ENCODE measurements around the gene LRP1B. TPM values are rescaled to one million over a fixed set of nuclear protein-coding genes. Genes with fewer than 3 reads are reported as not detected.

Gene LRP1B
- polyA plus RNA-seq, 1 donor from 2014 or later: 12.7 TPM

DNA sequence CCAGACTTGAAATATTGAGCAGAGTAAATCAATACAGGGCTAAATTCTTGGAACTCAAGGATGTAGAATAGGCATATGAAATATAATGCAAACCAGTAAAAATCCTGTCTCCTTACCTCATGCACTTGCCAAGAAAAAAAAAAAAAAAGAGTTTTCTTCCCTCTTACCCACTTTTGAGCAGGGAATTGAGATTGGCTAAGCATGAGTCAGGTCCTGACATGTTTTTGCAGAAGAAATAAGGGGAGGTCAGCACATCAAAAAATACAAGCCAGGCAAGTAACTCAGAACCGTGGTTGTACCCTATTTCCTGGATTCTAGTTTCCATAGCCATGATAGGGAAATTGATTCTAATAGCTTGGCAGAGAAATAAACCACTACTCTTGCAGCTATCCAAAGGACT is 1526.7 kb downstream of the LRP1B start:
- no peaks in the 10 kb centered on the region for H3F3A ChIP-seq (ENCODE audit: insufficient read depth, low read length, poor library complexity, severe bottlenecking)
- no peaks in the 10 kb centered on the region for H3K79me2 ChIP-seq (replicated peaks; ENCODE audit: insufficient read depth, low read length)
- H2AFZ ChIP-seq (ENCODE audit: low read depth, low read length): no peak overlapping the region

GRCh38 chr2:140603416-140603815 is 1527.4 kb downstream of the LRP1B start:
- Histone ChIP-seq H3K4me2 (ENCODE audit: low read length) (no peak overlapping the region), H3K79me2 (replicated peaks; ENCODE audit: insufficient read depth, low read length) (no peaks in the 10 kb centered on the region), H4K20me1 (ENCODE audit: insufficient read depth) (no peaks in the 10 kb centered on the region), H3F3A (ENCODE audit: insufficient read depth, low read length, poor library complexity, severe bottlenecking) (no peaks in the 10 kb centered on the region), H3K9ac (ENCODE audit: low read length) (no peak overlapping the region), H2AFZ (ENCODE audit: low read depth, low read length) (no peak overlapping the region), H3K4me3 (ENCODE audit: low read length) (no peak overlapping the region), H3K9me2 (ENCODE audit: insufficient read depth, low read length) (no peaks in the 10 kb centered on the region), H3K36me3 (ENCODE audit: insufficient read depth, low read length) (no peaks in the 10 kb centered on the region), H3K27ac (ENCODE audit: low read length) (no peak overlapping the region), H3K9me3 (ENCODE audit: low read length) (no peaks in the 10 kb centered on the region), H3K27me3 (ENCODE audit: insufficient read depth, low read depth, low read length) (no peaks in the 10 kb centered on the region)
- TF ChIP-seq SMC3 (conservative IDR thresholded peaks at IDR 0.05; ENCODE audit: poor library complexity): no peak
- TF ChIP-seq CTCF (IDR thresholded peaks at IDR 0.05; ENCODE audit: poor library complexity, severe bottlenecking): no peak
- no peak for TF ChIP-seq EZH2 (IDR thresholded peaks at IDR 0.05; ENCODE audit: borderline replicate concordance, insufficient read depth, low read length, poor library complexity, severe bottlenecking)
- TF ChIP-seq, protein P1, sequence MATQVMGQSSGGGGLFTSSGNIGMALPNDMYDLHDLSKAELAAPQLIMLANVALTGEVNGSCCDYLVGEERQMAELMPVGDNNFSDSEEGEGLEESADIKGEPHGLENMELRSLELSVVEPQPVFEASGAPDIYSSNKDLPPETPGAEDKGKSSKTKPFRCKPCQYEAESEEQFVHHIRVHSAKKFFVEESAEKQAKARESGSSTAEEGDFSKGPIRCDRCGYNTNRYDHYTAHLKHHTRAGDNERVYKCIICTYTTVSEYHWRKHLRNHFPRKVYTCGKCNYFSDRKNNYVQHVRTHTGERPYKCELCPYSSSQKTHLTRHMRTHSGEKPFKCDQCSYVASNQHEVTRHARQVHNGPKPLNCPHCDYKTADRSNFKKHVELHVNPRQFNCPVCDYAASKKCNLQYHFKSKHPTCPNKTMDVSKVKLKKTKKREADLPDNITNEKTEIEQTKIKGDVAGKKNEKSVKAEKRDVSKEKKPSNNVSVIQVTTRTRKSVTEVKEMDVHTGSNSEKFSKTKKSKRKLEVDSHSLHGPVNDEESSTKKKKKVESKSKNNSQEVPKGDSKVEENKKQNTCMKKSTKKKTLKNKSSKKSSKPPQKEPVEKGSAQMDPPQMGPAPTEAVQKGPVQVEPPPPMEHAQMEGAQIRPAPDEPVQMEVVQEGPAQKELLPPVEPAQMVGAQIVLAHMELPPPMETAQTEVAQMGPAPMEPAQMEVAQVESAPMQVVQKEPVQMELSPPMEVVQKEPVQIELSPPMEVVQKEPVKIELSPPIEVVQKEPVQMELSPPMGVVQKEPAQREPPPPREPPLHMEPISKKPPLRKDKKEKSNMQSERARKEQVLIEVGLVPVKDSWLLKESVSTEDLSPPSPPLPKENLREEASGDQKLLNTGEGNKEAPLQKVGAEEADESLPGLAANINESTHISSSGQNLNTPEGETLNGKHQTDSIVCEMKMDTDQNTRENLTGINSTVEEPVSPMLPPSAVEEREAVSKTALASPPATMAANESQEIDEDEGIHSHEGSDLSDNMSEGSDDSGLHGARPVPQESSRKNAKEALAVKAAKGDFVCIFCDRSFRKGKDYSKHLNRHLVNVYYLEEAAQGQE (IDR thresholded peaks at IDR 0.05; ENCODE audit: borderline replicate concordance): no peak
- TF ChIP-seq EP300 (conservative IDR thresholded peaks at IDR 0.05; ENCODE audit: poor library complexity, severe bottlenecking): no peak
- TF ChIP-seq RAD21 (conservative IDR thresholded peaks at IDR 0.05): no peak
- TF ChIP-seq TAF1 (IDR thresholded peaks at IDR 0.05; ENCODE audit: low read depth): no peak
- TF ChIP-seq POLR2AphosphoS5 (IDR thresholded peaks at IDR 0.05): no peak
- TF ChIP-seq MXI1 (conservative IDR thresholded peaks at IDR 0.05; ENCODE audit: poor library complexity, severe bottlenecking): no peak

More for the DNA sequence above, 1526.7 kb downstream of the LRP1B start:
- H4K20me1 ChIP-seq (ENCODE audit: insufficient read depth): no peaks in the 10 kb centered on the region
- no peak overlapping the region for H3K4me2 ChIP-seq (ENCODE audit: low read length)
- H3K9ac ChIP-seq (ENCODE audit: low read length): no peak overlapping the region
- H3K4me3 ChIP-seq (ENCODE audit: low read length): no peak overlapping the region
- H3K36me3 ChIP-seq (ENCODE audit: insufficient read depth, low read length): no peaks in the 10 kb centered on the region
- no peaks in the 10 kb centered on the region for H3K27me3 ChIP-seq (ENCODE audit: insufficient read depth, low read depth, low read length)
- TF ChIP-seq POLR2AphosphoS5 (IDR thresholded peaks at IDR 0.05) (no peak), RAD21 (conservative IDR thresholded peaks at IDR 0.05) (no peak), EZH2 (IDR thresholded peaks at IDR 0.05; ENCODE audit: borderline replicate concordance, insufficient read depth, low read length, poor library complexity, severe bottlenecking) (no peak), SMC3 (conservative IDR thresholded peaks at IDR 0.05; ENCODE audit: poor library complexity) (no peak), CTCF (IDR thresholded peaks at IDR 0.05; ENCODE audit: poor library complexity, severe bottlenecking) (no peak), TAF1 (IDR thresholded peaks at IDR 0.05; ENCODE audit: low read depth) (no peak), EP300 (conservative IDR thresholded peaks at IDR 0.05; ENCODE audit: poor library complexity, severe bottlenecking) (no peak), MXI1 (conservative IDR thresholded peaks at IDR 0.05; ENCODE audit: poor library complexity, severe bottlenecking) (no peak)
- TF ChIP-seq, protein P1 (IDR thresholded peaks at IDR 0.05; ENCODE audit: borderline replicate concordance): no peak
- no peak overlapping the region for H3K27ac ChIP-seq (ENCODE audit: low read length)
- no peaks in the 10 kb centered on the region for H3K9me2 ChIP-seq (ENCODE audit: insufficient read depth, low read length)
- no peaks in the 10 kb centered on the region for H3K9me3 ChIP-seq (ENCODE audit: low read length)

All from neural cell (in vitro differentiated cells).